Activated B cell treated with CpG ODN at 0.5 μM for 24 hours (primary cell): Measurements from ENCODE around the gene OR11H7. TPM values are rescaled to one million over a fixed set of nuclear protein-coding genes. Genes with fewer than 3 reads are reported as not detected.
"Not testable (repeated sequence)": the region's sequence is repeated elsewhere in the genome, so short reads cannot be mapped to it uniquely, and the experiment has no call there.

Source experiments
- ATAC-seq: fragments of 200-7000 bp; cut with Tn5 transposase; one replicate; pipeline ENCODE4 v1.10.0; 2021; ENCODE audit warnings: low read depth, mild to moderate bottlenecking, moderate library complexity
- CTCF ChIA-PET: fragments of 350-600 bp; sonication (Branson Sonifier 250); formaldehyde crosslinking; loops from one replicate; lab custom pipeline; 2021; ENCODE audit warnings: antibody characterized with exemption; lab: Charles Lee
- POLR2A ChIA-PET: fragments of 350-600 bp; sonication (Branson Sonifier 250); formaldehyde crosslinking; loops from one replicate; lab custom pipeline; 2021; ENCODE audit warnings: antibody characterized with exemption; lab: Charles Lee
- DNase-seq: peaks from one replicate; pipeline ENCODE4 v3.0.0; 2022
- H3K27ac Mint-ChIP-seq: one replicate; pipeline ENCODE4 v1.8.0; 2020; ENCODE audit warnings: mixed read lengths
- H3K27me3 Mint-ChIP-seq: one replicate; pipeline ENCODE4 v1.8.0; 2021; ENCODE audit warnings: mixed read lengths
- H3K36me3 Mint-ChIP-seq: one replicate; pipeline ENCODE4 v1.8.0; 2021; ENCODE audit warnings: low read depth, mixed read lengths
- H3K4me1 Mint-ChIP-seq: one replicate; pipeline ENCODE4 v1.8.0; 2021; ENCODE audit warnings: mixed read lengths
- H3K4me3 Mint-ChIP-seq: one replicate; pipeline ENCODE4 v1.8.0; 2020; ENCODE audit warnings: mild to moderate bottlenecking, mixed read lengths
- H3K9me3 Mint-ChIP-seq: one replicate; pipeline ENCODE4 v1.8.0; 2020; ENCODE audit warnings: mixed read lengths
- intact Hi-C: fragments of 100-400 bp; cut with micrococcal nuclease; formaldehyde crosslinking; loops from one replicate; pipeline ENCODE4 v1.15.1; 2024
- total RNA-seq: library from RNA; stranded (reverse); gene quantifications from 2 replicates; pipeline ENCODE4 v1.2.3, GENCODE V29; 2022
- TF ChIP-seq, protein P1 (sequence below): fragments of 200-600 bp; IDR thresholded peaks from one replicate; pipeline ENCODE4 v1.8.0; 2022; ENCODE audit warnings: antibody characterized with exemption, mild to moderate bottlenecking

The OR11H7 gene
- total RNA-seq, 1 donor from 2014 or later = not detected

DNA sequence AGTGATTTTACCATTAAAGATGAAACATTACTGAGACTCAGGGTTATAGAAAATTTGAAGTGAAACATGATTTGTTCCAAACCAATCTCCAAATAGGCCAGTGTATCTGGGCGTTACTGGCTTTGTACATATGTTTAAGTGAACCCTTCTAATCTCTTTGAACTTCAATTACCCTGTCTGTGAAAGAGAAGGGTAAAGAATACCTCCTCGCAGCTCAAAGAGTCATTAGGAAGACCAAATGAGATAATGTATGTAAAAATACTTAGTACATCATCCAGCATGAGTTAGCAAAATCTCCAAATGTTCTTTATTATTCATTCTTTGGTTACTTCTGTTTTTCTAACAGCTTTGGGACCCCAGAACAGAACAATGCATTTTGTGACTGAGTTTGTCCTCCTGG lies 5.4 kb upstream of the OR11H7 start, which contains the start of gene OR11H6:
Gene OR11H6 (plus strand): TSS at position 301 of the 400 bp plus-strand sequence. CDS start 0 bp downstream, at position 301.
- CTCF ChIA-PET = no interaction called here
- H3K9me3 Mint-ChIP-seq = no peaks in the 10 kb centered on the region
- TF ChIP-seq, protein P1, sequence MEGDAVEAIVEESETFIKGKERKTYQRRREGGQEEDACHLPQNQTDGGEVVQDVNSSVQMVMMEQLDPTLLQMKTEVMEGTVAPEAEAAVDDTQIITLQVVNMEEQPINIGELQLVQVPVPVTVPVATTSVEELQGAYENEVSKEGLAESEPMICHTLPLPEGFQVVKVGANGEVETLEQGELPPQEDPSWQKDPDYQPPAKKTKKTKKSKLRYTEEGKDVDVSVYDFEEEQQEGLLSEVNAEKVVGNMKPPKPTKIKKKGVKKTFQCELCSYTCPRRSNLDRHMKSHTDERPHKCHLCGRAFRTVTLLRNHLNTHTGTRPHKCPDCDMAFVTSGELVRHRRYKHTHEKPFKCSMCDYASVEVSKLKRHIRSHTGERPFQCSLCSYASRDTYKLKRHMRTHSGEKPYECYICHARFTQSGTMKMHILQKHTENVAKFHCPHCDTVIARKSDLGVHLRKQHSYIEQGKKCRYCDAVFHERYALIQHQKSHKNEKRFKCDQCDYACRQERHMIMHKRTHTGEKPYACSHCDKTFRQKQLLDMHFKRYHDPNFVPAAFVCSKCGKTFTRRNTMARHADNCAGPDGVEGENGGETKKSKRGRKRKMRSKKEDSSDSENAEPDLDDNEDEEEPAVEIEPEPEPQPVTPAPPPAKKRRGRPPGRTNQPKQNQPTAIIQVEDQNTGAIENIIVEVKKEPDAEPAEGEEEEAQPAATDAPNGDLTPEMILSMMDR = no peak
- no peak for ATAC-seq
- H3K27ac Mint-ChIP-seq = no peak within 1 kb of the TSS
- intact Hi-C loops = no loop called here
- DNase-seq = no peak
- H3K36me3 Mint-ChIP-seq = no peaks in the 10 kb centered on the region
- H3K27me3 Mint-ChIP-seq = peaks cover 12% of the 10 kb centered on the region
- H3K4me3 Mint-ChIP-seq = no peak within 1 kb of the TSS
- POLR2A ChIA-PET = no interaction called here
- no peaks in the 10 kb centered on the region for H3K4me1 Mint-ChIP-seq

DNA sequence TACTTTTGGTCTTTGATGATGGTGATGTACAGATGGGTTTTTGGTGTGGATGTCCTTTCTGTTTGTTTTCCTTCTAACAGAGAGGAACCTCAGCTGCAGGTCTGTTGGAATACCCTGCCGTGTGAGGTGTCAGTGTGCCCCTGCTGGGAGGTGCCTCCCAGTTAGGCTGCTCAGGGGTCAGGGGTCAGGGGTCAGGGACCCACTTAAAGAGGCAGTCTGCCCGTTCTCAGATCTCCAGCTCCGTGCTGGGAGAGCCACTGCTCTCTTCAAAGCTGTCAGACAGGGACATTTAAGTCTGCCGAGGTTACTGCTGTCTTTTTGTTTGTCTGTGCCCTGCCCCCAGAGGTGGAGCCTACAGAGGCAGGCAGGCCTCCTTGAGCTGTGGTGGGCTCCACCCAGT lies 6.6 kb downstream of the OR11H7 start:
- intact Hi-C loops, POLR2A ChIA-PET, ATAC-seq, CTCF ChIA-PET, H3K4me1 Mint-ChIP-seq, H3K36me3 Mint-ChIP-seq, H3K9me3 Mint-ChIP-seq, H3K27me3 Mint-ChIP-seq, H3K4me3 Mint-ChIP-seq, H3K27ac Mint-ChIP-seq, DNase-seq: not testable (repeated sequence)

DNA sequence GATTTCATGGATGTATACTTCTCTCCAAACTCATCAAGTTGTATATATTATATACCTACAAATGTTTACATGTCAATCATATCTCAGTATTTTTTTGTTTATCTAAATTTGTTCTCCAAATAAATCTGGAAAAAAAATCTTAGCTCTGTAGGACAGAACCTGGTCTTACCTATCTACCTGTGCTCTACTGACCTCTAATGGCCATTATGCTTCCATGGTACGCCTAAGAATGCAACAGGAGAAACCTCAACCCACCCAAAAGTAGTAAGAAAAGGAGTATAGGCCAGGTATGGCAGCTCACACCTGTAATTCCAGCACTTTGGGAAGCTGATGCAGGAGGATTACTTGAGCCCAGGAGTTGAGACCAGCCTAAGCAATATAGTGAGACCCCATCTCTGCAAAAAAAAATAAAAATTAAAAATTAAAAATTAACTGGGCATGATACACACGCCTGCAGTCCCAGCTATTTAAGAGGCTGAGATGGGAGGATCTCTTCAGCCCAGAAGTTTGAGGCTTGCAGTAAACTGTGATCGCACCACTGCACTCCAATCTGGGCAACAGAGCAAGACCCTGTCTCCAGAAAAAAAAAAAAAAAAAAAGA lies 19.0 kb downstream of the OR11H7 start:
- DNase-seq (no peak), ATAC-seq (no peak)
- H3K27ac Mint-ChIP-seq = no peak overlapping the region
- intact Hi-C loops = no loop called here
- ChIA-PET POLR2A (no interaction called here), CTCF (no interaction called here)
- H3K9me3 Mint-ChIP-seq = peaks cover under 1% of the 10 kb centered on the region
- H3K4me1 Mint-ChIP-seq = no peaks in the 10 kb centered on the region
- TF ChIP-seq, protein P1 = no peak
- H3K27me3 Mint-ChIP-seq = peaks cover 2% of the 10 kb centered on the region
- H3K4me3 Mint-ChIP-seq = no peak overlapping the region
- no peaks in the 10 kb centered on the region for H3K36me3 Mint-ChIP-seq

DNA sequence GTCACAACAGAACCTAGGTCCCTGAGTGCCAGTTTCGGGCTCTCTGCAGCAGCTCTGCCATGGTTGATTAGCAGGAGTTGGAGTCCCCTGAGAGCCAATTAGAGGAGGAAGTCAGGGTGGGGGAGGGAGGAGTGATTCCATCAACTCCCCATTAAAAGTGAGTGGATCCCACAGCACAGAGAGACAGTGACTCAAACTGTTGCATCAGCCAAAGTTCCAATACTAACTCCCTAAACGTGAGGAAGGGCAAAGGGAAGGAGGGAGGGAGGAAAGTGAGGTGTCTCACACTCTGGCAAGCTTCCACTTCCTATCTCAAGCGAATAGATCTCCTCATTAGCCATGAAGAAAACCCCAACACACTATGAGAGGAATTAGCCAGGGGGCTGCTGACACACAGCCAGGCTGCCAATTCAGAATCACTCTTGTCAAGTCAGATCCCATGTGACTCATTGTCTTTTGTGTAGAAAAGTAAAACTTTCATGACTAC lies 33.9 kb downstream of the OR11H7 start:
- ATAC-seq (no peak), DNase-seq (no peak)
- intact Hi-C loops = no loop called here
- ChIA-PET CTCF (no interaction called here), POLR2A (no interaction called here)
- TF ChIP-seq, protein P1 = no peak
- no peak overlapping the region for H3K4me3 Mint-ChIP-seq
- no peaks in the 10 kb centered on the region for H3K9me3 Mint-ChIP-seq
- no peak overlapping the region for H3K27ac Mint-ChIP-seq
- peaks cover 8% of the 10 kb centered on the region for H3K4me1 Mint-ChIP-seq
- no peaks in the 10 kb centered on the region for H3K27me3 Mint-ChIP-seq
- H3K36me3 Mint-ChIP-seq = no peaks in the 10 kb centered on the region

DNA sequence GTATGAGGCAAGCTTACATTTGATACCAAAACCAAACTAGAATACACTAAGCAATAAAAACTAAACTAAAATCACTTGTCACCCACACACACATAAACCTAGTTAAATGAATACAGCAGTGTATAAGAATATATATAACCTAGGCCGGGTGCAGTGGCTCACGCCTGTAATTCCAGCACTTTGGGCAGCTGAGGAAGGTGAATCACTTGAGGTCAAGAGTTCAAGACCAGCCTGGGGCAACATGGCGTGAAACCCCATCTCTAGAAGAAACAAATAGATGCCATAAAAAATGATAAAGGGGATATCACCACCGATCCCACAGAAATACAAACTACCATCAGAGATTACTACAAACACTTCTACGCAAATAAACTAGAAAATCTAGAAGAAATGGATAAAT lies 35.6 kb downstream of the OR11H7 start:
- H3K4me1 Mint-ChIP-seq, H3K9me3 Mint-ChIP-seq, H3K4me3 Mint-ChIP-seq, ATAC-seq, H3K27ac Mint-ChIP-seq, CTCF ChIA-PET, POLR2A ChIA-PET, H3K27me3 Mint-ChIP-seq, H3K36me3 Mint-ChIP-seq, intact Hi-C loops, DNase-seq: not testable (repeated sequence)

DNA sequence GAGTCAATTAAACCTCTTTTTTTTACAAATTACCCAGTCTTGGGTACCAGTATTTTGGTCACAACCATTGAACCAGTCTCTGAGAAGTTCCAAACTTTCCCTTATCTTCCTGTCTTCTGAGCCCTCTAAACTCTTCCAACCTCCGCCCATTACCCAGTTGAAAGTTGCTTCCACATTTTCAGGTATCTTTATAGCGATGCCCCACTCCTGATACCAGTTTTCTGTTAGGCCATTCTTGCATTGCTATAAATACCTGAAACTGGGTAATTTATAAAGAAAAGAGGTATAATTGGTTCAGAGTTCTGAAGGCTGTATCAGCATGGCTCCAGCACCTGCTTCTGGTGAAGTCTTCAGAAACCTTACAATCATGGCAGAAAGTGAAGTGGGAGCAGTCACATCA lies 45.3 kb downstream of the OR11H7 start:
- intact Hi-C loops = no loop called here
- DNase-seq (no peak), ATAC-seq (no peak)
- Mint-ChIP-seq H3K36me3 (peaks cover 40% of the 10 kb centered on the region), H3K27ac (no peak overlapping the region), H3K4me3 (no peak overlapping the region), H3K4me1 (no peaks in the 10 kb centered on the region), H3K27me3 (no peaks in the 10 kb centered on the region), H3K9me3 (peaks cover 30% of the 10 kb centered on the region)
- ChIA-PET POLR2A (no interaction called here), CTCF (no interaction called here)
- TF ChIP-seq, protein P1 = no peak
